GM18873 (cell line): ENCODE measurements around the gene PTGIR.

Source experiments
- ATAC-seq: cut with Tn5 transposase; IDR thresholded peaks from one replicate; pipeline ENCODE4 v1.9.1; 2021; ENCODE audit warnings: mild to moderate bottlenecking, moderate library complexity, moderate number of reproducible peaks; ENCODE audit not compliant: unreplicated experiment, low FRiP score

Gene PTGIR

GRCh38 chr19:46624958-46625661, at the start of gene PTGIR:
Gene PTGIR, minus strand, starts transcription at chr19:46625089. Its CDS starts 864 bp downstream, at chr19:46624225.
- ATAC-seq = no peak

- ATAC-seq = no peak
Observed at GRCh38 chr19:46670813-46671212, 45.9 kb upstream of the PTGIR start.

DNA sequence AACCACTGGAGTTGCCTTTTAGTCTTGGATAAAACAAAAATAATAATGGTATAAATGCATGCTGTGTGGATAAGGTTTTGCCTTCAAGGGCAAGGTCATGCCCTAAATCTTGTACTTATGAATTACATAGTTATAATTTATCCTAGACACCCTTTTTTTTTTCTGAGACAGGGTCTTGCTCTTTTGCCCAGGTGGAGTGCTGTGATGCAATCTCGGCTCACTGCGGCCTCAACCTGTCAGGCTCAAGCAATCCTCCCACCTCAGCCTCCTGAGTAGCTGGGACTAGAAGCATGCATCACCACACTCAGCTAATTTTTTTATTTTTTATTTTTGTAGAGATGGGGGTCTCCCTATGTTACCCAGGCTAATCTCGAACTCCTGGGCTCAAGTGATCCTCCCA, 43.8 kb upstream of the PTGIR start:
- no peak for ATAC-seq

DNA sequence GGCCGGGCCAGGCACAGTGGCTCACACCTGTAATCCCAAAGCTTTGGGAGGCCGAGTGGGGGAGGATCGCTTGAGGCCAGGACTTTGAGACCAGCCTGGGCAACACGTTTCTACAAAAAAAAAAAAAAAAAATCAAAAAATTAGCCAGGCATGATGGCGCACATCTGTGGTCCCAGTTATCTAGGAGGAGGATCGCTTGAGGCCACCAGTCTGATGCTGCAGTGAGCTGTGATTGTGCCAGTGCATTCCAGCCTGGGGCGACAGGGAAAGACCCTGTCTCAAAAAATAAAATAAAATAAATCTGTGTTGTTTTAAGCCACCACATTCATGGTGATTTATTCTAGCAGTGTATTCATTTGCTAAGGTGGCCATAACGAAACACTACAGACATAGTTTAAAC, 40.2 kb upstream of the PTGIR start:
- ATAC-seq = no peak

GRCh38 chr19:46661735-46662592, 37.1 kb upstream of the PTGIR start:
- no peak for ATAC-seq

DNA sequence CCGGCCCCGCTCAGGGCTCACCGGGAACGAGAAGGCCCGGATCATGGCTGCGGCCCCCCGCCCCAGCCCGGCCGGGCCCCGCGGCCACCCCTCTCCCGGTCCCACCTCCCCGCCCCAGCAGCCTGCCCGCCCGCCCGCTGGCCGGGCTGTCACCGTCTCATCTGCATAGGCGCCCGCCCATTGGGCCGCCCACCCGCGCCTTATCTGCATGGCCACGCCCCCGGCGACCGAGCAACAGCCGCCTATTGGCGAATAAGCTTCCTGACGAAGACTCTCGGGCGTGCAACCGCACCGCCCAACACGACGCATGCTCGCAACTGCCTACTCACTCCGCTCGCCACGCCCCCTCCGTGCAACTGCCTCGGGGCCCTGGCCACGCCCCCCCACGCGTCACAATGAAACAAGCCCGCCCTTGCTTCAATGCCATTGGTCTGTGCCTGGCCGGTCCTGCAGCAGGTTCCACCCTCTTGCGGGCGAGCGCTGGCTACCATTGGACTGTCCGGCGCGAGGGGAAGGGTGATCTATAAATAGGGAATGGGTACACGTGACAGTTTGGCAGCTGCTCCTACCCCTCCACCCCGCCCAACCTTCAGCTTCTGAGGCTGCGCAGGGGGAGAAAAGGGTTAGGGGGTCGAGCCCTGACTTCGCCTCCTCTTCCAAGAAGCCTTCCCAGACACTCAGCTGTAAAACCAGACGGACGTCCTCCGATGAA, 36.3 kb upstream of the PTGIR start, which contains the start of gene DACT3:
Gene DACT3, minus strand, starts transcription at position 163 of the 712 bp plus-strand sequence. Its CDS starts 118 bp downstream, at position 45.
- ATAC-seq = peak; percentile 89

GRCh38 chr19:46660551-46661019, 35.7 kb upstream of the PTGIR start:
- peak; percentile 4 for ATAC-seq

DNA sequence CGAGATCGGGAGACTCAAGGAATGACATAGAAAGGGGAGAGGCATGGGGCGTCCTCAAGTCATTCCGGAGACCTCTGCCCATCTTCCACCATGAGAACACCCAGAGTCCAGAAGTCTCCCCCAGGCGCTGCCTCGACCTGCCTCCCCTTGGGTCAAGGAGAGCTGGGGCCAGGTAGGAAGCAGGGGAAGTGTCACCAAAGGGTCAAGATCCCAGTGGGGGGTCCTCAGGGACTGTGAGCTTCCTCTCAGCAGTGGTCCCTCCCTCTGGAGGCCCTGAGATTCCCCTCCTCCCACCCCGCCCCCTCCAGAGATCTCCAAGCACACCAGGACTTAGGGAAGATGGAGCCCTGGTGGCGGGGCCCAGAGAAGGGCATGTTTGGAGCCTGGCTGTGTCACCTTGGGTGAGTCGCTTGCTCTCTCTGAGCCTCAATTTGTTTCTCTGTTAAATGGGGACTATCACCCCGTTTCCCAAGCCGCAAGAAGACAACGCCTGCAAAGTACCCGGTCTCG, 35.2 kb upstream of the PTGIR start:
- ATAC-seq = no peak

DNA sequence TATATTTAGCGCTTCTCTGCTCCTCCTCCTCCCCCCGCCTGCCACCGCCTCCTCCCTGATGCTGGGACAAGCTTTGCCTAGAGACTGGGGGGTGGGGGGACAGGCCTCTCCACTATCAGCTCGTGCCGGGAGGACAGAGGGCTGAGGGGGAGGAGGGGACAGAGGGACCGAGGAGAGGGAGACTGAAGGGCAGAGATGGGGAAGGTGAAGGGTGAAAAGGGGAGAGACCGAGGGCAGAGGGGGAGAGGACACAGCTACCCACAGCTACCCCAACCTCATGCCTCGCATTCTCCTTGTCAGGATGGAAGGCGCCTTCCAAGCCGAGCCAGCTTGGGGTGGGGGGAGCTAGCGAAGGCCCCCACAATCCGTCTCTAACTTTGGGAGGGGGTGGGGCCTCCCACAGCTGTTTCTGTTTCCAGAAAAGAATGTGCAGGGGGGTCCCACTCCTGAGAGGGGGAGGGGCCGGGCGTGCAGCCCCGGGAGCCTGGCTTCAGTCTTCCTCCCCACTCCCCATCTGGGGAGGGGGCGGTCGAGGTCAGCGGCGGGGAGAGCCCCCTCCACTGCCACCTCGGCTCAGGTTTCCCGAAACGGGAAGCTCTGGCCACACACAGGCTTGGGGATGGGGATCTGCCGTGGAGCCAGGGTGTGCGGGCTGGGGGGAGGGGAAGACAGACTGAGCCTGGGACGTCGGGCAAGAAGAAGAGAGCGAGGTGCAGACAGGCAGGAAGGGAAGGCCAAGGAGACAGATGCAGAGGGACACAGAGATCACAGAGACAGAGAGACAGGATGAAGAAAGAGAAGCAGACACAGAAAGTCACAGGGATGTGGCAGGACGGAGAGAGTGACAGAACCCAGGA, 34.5 kb upstream of the PTGIR start:
- ATAC-seq = no peak

DNA sequence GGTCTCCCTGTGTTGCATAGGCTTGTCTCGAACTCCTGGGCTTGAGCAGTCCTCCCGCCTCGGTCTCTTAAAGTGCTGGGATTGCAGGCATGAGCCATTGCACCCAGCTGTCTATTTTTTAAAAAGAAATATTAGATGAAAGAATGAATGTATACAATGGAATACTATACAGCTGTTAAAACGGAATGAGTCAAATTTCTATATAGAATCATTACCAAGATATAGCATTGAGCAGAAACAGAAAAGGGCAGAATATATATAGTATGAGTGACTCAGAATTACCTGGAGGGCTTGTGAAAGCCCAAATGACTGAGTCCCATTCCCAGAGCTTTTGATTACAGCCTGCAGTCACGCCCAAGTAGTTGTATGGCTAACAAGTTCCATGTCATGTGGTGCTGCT, 31.7 kb upstream of the PTGIR start:
- no peak for ATAC-seq

- ATAC-seq = no peak
Observed at GRCh38 chr19:46654621-46655152, 29.8 kb upstream of the PTGIR start.

GRCh38 chr19:46650445-46650844, 25.6 kb upstream of the PTGIR start:
- ATAC-seq = no peak

- no peak for ATAC-seq
Observed at GRCh38 chr19:46648961-46649960, 24.4 kb upstream of the PTGIR start.

GRCh38 chr19:46648060-46648960, 23.4 kb upstream of the PTGIR start:
- ATAC-seq = no peak

DNA sequence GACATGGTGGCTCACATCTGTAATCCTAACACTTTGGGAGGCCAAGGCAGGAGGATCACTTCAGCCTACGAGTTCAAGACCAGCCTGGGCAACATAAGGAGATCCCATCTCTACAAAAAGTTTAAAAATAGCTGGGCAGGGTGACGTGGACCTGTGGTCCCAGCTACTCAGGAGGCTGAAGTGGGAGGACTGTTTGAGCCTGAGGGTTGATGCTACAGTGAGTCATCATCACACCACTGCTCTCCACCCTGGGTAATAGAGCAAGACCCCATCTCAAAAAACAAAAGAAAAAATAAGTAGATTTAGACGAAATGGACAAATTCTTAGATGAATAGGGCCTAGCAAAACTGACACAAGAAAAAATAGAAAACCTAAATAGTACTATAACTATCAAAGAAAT, 21.5 kb upstream of the PTGIR start:
- ATAC-seq = no peak

GRCh38 chr19:46644720-46645119, 19.8 kb upstream of the PTGIR start:
- ATAC-seq = no peak

DNA sequence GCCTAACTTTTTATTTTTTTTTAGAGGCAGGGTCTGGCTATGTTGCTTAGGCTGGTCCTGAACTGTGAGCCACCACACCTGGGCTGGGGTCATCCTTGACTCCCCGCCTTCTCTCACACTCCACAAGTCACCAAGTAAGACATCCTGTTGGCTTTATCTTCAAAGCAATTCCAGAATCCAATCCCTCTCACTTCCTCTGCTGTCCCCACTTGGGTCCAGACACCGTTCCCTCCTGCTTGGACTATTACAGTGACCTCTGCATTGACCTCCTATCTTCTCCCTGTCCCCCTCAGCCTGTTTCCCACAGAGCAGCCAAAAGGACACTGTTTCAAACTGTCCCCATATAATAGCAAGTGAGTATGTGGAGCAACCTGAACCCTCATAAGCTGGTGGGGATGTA, 15.8 kb upstream of the PTGIR start:
- ATAC-seq = no peak
